ENCODE data around the gene TRMT112.
"Not testable (repeated sequence)": the region's sequence is repeated elsewhere in the genome, so short reads cannot be mapped to it uniquely, and the experiment has no call there.

The TRMT112 gene

GRCh38 chr11:64312947-64313346 lies 4.4 kb downstream of the TRMT112 start:
- DNase-seq (ENCODE audit: low spot score), result no peak

- not testable (repeated sequence) for DNase-seq (ENCODE audit: low spot score)
Measured at GRCh38 chr11:64307795-64308194, 9.6 kb downstream of the TRMT112 start.

GRCh38 chr11:64306876-64307622 lies 10.3 kb downstream of the TRMT112 start:
- no peak for DNase-seq (ENCODE audit: low spot score)

GRCh38 chr11:64306563-64306875 lies 10.8 kb downstream of the TRMT112 start:
- DNase-seq (ENCODE audit: low spot score), result no peak

GRCh38 chr11:64305691-64306562 lies 11.4 kb downstream of the TRMT112 start:
- DNase-seq (ENCODE audit: low spot score), result no peak

- peak; percentile 97 for DNase-seq (ENCODE audit: low spot score)
Measured at GRCh38 chr11:64305075-64305690, 12.2 kb downstream of the TRMT112 start, which contains the start of gene ESRRA. Gene ESRRA, plus strand, starts transcription at chr11:64305524. Its CDS starts 1,656 bp downstream, at chr11:64307180.

GRCh38 chr11:64304316-64305072 lies 12.9 kb downstream of the TRMT112 start:
- DNase-seq (ENCODE audit: low spot score), result peak; percentile 88

- no peak for DNase-seq (ENCODE audit: low spot score)
Measured at GRCh38 chr11:64304032-64304315, 13.4 kb downstream of the TRMT112 start.

- DNase-seq (ENCODE audit: low spot score), result no peak
Measured at GRCh38 chr11:64303109-64304031, 14.0 kb downstream of the TRMT112 start.

GRCh38 chr11:64299847-64300648 lies 17.3 kb downstream of the TRMT112 start, which contains the start of gene CATSPERZ:
Gene CATSPERZ, plus strand, starts transcription at chr11:64300358. Its CDS starts 53 bp downstream, at chr11:64300411.
- no peak for DNase-seq (ENCODE audit: low spot score)

GRCh38 chr11:64298966-64299846 lies 18.2 kb downstream of the TRMT112 start:
- DNase-seq (ENCODE audit: low spot score), result no peak

- DNase-seq (ENCODE audit: low spot score), result no peak
Measured at GRCh38 chr11:64297699-64298358, 19.5 kb downstream of the TRMT112 start.

GRCh38 chr11:64296830-64297698 lies 20.3 kb downstream of the TRMT112 start:
- DNase-seq (ENCODE audit: low spot score), result no peak

- no peak for DNase-seq (ENCODE audit: low spot score)
Measured at GRCh38 chr11:64296236-64296635, 21.1 kb downstream of the TRMT112 start.

- DNase-seq (ENCODE audit: low spot score), result no peak
Measured at GRCh38 chr11:64295760-64296159, 21.6 kb downstream of the TRMT112 start.

- DNase-seq (ENCODE audit: low spot score), result no peak
Measured at GRCh38 chr11:64294774-64295173, 22.6 kb downstream of the TRMT112 start.

GRCh38 chr11:64292460-64293254 lies 24.7 kb downstream of the TRMT112 start:
- no peak for DNase-seq (ENCODE audit: low spot score)
